Stimulated activated CD4-positive, alpha-beta T cell treated with anti-CD3 and anti-CD28 coated beads, Interleukin-2, amount 100 ng/mL, for 4 hours (primary cell): ENCODE data around the gene TTLL7.

Experiments
- DNase-seq: peaks from one replicate; pipeline ENCODE4 v3.0.0-alpha.2; 2020; ENCODE audit warnings: low read depth

TTLL7 gene

GRCh38 chr1:83816836-83817235 is 182.1 kb downstream of the TTLL7 start:
- no peak for DNase-seq

- DNase-seq = no peak
Observed at GRCh38 chr1:83815330-83815729, 183.6 kb downstream of the TTLL7 start.
